ENCODE results near the gene POM121C. TPM values are rescaled to one million over a fixed set of nuclear protein-coding genes. Genes with fewer than 3 reads are reported as not detected.
A peak's percentile ranks its signal among the peaks of the same experiment; 100 is the strongest.
"Not testable (repeated sequence)": the region's sequence is repeated elsewhere in the genome, so short reads cannot be mapped to it uniquely, and the experiment has no call there.

POM121C gene
- 87.7 and 89.2 TPM in 2 replicates for total RNA-seq

GRCh38 chr7:75485979-75486643 is at the start of gene POM121C:
Gene POM121C (minus strand): TSS chr7:75486299. CDS start chr7:75441496, 44,803 bp downstream.
- DNase-seq (ENCODE audit: low spot score): peak; percentile 79
- H3K27me3 Mint-ChIP-seq (ENCODE audit: low read depth); H3K9me3 Mint-ChIP-seq; H3K4me1 Mint-ChIP-seq (ENCODE audit: low read depth): not testable (repeated sequence)
- H3K36me3 Mint-ChIP-seq (ENCODE audit: low read depth): peaks cover 25% of the 10 kb centered on the region
- intact Hi-C loops (cut with micrococcal nuclease): loop anchor here (2.0 kb wide), 1 partner anchor 253 kb away; the partner anchor contains the start of gene HIP1
- peak within 1 kb of the TSS; percentile 91 for H3K4me3 Mint-ChIP-seq (ENCODE audit: low read depth)
- peak within 1 kb of the TSS; percentile 84 for H3K27ac Mint-ChIP-seq

- Mint-ChIP-seq H3K9me3 (no peaks in the 10 kb centered on the region), H3K27ac (peak overlapping the region; percentile 28), H3K36me3 (ENCODE audit: low read depth) (no peaks in the 10 kb centered on the region), H3K4me1 (ENCODE audit: low read depth) (peaks cover 12% of the 10 kb centered on the region), H3K27me3 (ENCODE audit: low read depth) (no peaks in the 10 kb centered on the region), H3K4me3 (ENCODE audit: low read depth) (no peak overlapping the region)
- intact Hi-C loops (cut with micrococcal nuclease): no loop called here
- no peak for DNase-seq (ENCODE audit: low spot score)
Observed at GRCh38 chr7:75534727-75535307, 48.7 kb upstream of the POM121C start.

GRCh38 chr7:75533926-75534325 is 47.8 kb upstream of the POM121C start:
- DNase-seq (ENCODE audit: low spot score): no peak
- H3K36me3 Mint-ChIP-seq (ENCODE audit: low read depth): no peaks in the 10 kb centered on the region
- no peaks in the 10 kb centered on the region for H3K27me3 Mint-ChIP-seq (ENCODE audit: low read depth)
- intact Hi-C loops (cut with micrococcal nuclease): no loop called here
- no peak overlapping the region for H3K27ac Mint-ChIP-seq
- H3K4me1 Mint-ChIP-seq (ENCODE audit: low read depth): peaks cover 12% of the 10 kb centered on the region
- no peaks in the 10 kb centered on the region for H3K9me3 Mint-ChIP-seq
- H3K4me3 Mint-ChIP-seq (ENCODE audit: low read depth): no peak overlapping the region

DNA sequence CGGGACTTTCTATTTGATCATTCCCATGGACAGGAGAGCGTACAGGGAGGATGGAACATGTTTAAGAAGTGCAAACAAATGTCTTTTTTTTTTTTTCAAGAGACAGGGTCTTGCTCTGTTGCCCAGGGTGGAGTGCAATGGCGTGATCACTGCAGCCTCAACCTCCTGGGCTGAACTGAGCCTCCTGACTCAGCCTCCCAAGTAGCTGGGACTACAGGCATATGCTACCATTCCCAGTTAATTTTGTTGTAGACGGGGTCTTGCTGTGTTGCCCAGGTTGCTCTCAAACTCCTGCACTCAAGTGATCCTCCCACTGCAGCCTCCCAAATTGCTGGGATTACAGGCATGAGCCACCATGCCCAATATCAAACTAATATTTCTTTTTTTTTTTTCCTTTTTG is 46.5 kb upstream of the POM121C start:
- Mint-ChIP-seq H3K36me3 (ENCODE audit: low read depth) (no peaks in the 10 kb centered on the region), H3K9me3 (no peaks in the 10 kb centered on the region), H3K27me3 (ENCODE audit: low read depth) (no peaks in the 10 kb centered on the region), H3K4me1 (ENCODE audit: low read depth) (peaks cover 16% of the 10 kb centered on the region), H3K4me3 (ENCODE audit: low read depth) (no peak overlapping the region), H3K27ac (no peak overlapping the region)
- no peak for DNase-seq (ENCODE audit: low spot score)
- intact Hi-C loops (cut with micrococcal nuclease): no loop called here

DNA sequence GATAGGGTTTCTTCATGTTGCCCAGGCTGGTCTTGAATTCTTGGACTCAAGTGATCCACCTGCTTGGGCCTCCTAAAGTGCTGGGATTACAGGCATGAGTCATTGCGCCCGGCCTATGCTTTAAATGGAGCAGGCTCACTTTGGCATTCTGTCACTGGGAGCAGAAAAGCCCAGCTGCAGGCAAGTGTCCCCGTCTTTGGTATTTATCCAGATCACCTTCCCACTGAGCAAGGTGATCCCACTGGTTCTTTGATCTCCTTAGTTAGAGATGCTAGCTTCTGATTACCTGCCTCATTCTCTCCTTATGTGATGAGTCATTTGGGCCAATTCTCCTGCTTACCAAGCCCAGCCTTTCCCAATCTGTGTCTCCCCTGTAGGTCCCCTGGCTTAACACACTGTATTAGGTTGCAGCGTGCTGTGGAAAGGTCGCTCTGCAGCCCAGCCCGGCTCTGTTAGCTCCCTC is 45.3 kb upstream of the POM121C start:
- DNase-seq (ENCODE audit: low spot score): no peak
- intact Hi-C loops (cut with micrococcal nuclease): no loop called here
- Mint-ChIP-seq H3K36me3 (ENCODE audit: low read depth) (peaks cover 1% of the 10 kb centered on the region), H3K4me1 (ENCODE audit: low read depth) (peaks cover 23% of the 10 kb centered on the region), H3K27me3 (ENCODE audit: low read depth) (no peaks in the 10 kb centered on the region), H3K4me3 (ENCODE audit: low read depth) (no peak overlapping the region), H3K27ac (no peak overlapping the region), H3K9me3 (no peaks in the 10 kb centered on the region)

DNA sequence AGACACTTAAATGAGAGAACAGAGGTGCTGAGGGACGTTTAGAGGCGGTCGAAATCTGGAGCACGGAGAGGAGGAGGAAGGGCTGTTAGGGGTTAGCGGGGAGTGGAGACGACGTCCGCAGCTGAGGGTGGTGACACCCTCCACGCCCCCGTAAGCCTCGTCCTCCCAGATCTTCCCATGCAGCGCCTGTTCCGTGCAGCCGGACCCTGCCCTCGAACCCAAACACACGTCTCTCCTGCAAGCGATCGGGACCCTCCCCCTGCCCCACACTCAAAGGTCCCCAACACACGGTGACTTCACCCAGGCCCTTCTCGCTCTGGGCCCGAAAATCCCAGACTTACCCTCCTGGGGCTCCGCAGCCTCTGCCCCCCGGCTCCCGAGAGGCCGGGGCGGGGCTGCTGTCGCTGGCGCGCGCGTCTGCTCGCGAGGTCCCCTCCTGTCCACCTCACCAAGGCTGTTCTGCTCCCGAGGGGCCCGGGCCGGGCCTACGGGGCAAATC is 41.2 kb upstream of the POM121C start:
- peak overlapping the region; percentile 82 for H3K27ac Mint-ChIP-seq
- peak overlapping the region; percentile 92 for H3K4me3 Mint-ChIP-seq (ENCODE audit: low read depth)
- not testable (repeated sequence) for H3K9me3 Mint-ChIP-seq; H3K27me3 Mint-ChIP-seq (ENCODE audit: low read depth); DNase-seq (ENCODE audit: low spot score)
- H3K4me1 Mint-ChIP-seq (ENCODE audit: low read depth): peaks cover 18% of the 10 kb centered on the region
- intact Hi-C loops (cut with micrococcal nuclease): loop anchor here (1.0 to 5.0 kb wide), 2 partner anchors 67 to 210 kb away; partner anchors contain the start of gene HIP1
- peaks cover 38% of the 10 kb centered on the region for H3K36me3 Mint-ChIP-seq (ENCODE audit: low read depth)

DNA sequence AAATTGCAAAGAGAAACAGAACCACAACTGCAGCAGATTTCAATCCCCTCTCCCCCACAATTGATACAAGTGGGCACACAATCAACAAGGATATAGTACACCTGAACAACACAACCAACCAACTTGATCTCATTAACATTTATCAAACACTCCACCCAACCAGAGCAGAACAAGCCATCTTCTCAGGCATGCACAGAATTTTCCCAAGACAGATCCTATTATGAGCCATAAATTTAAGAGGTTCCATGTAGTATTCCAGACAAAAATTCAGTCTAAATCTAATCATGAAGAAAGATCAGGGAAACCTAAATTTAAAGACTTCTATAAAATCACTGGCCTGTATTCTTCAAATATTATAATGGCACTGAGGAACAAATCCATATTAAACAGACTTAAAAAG is 35.6 kb upstream of the POM121C start:
- intact Hi-C loops (cut with micrococcal nuclease); H3K4me3 Mint-ChIP-seq (ENCODE audit: low read depth); H3K27ac Mint-ChIP-seq; DNase-seq (ENCODE audit: low spot score); H3K27me3 Mint-ChIP-seq (ENCODE audit: low read depth): not testable (repeated sequence)
- Mint-ChIP-seq H3K4me1 (ENCODE audit: low read depth) (peaks cover 18% of the 10 kb centered on the region), H3K9me3 (peaks cover 25% of the 10 kb centered on the region), H3K36me3 (ENCODE audit: low read depth) (peaks cover 79% of the 10 kb centered on the region)

GRCh38 chr7:75518842-75519241 is 32.7 kb upstream of the POM121C start:
- H3K27ac Mint-ChIP-seq; H3K27me3 Mint-ChIP-seq (ENCODE audit: low read depth); H3K4me1 Mint-ChIP-seq (ENCODE audit: low read depth); DNase-seq (ENCODE audit: low spot score); H3K4me3 Mint-ChIP-seq (ENCODE audit: low read depth); intact Hi-C loops (cut with micrococcal nuclease): not testable (repeated sequence)
- Mint-ChIP-seq H3K36me3 (ENCODE audit: low read depth) (peaks cover 69% of the 10 kb centered on the region), H3K9me3 (peaks cover 25% of the 10 kb centered on the region)

GRCh38 chr7:75509033-75509432 is 22.9 kb upstream of the POM121C start:
- H3K9me3 Mint-ChIP-seq; DNase-seq (ENCODE audit: low spot score); H3K4me3 Mint-ChIP-seq (ENCODE audit: low read depth); H3K4me1 Mint-ChIP-seq (ENCODE audit: low read depth); H3K27ac Mint-ChIP-seq; intact Hi-C loops (cut with micrococcal nuclease); H3K27me3 Mint-ChIP-seq (ENCODE audit: low read depth); H3K36me3 Mint-ChIP-seq (ENCODE audit: low read depth): not testable (repeated sequence)

- H3K27ac Mint-ChIP-seq; DNase-seq (ENCODE audit: low spot score); H3K27me3 Mint-ChIP-seq (ENCODE audit: low read depth); intact Hi-C loops (cut with micrococcal nuclease); H3K36me3 Mint-ChIP-seq (ENCODE audit: low read depth); H3K4me3 Mint-ChIP-seq (ENCODE audit: low read depth); H3K4me1 Mint-ChIP-seq (ENCODE audit: low read depth); H3K9me3 Mint-ChIP-seq: not testable (repeated sequence)
Observed at GRCh38 chr7:75492020-75492419, 5.9 kb upstream of the POM121C start, which contains the start of gene SPDYE5. Gene SPDYE5 (plus strand): TSS chr7:75492320. CDS start chr7:75494048, 1,728 bp downstream.

- peak; percentile 12 for DNase-seq (ENCODE audit: low spot score)
- intact Hi-C loops (cut with micrococcal nuclease); H3K9me3 Mint-ChIP-seq; H3K4me1 Mint-ChIP-seq (ENCODE audit: low read depth); H3K27me3 Mint-ChIP-seq (ENCODE audit: low read depth): not testable (repeated sequence)
- H3K27ac Mint-ChIP-seq: peak overlapping the region; percentile 84
- peak overlapping the region; percentile 91 for H3K4me3 Mint-ChIP-seq (ENCODE audit: low read depth)
- peaks cover 25% of the 10 kb centered on the region for H3K36me3 Mint-ChIP-seq (ENCODE audit: low read depth)
Observed at GRCh38 chr7:75485355-75485978, 632 bp downstream of the POM121C start.

- intact Hi-C loops (cut with micrococcal nuclease); H3K27ac Mint-ChIP-seq; H3K27me3 Mint-ChIP-seq (ENCODE audit: low read depth); H3K9me3 Mint-ChIP-seq; H3K4me1 Mint-ChIP-seq (ENCODE audit: low read depth); DNase-seq (ENCODE audit: low spot score); H3K4me3 Mint-ChIP-seq (ENCODE audit: low read depth): not testable (repeated sequence)
- H3K36me3 Mint-ChIP-seq (ENCODE audit: low read depth): peaks cover 43% of the 10 kb centered on the region
Observed at GRCh38 chr7:75480313-75480712, 5.8 kb downstream of the POM121C start.

GRCh38 chr7:75477457-75477856 is 8.6 kb downstream of the POM121C start:
- H3K9me3 Mint-ChIP-seq; H3K27ac Mint-ChIP-seq; H3K4me3 Mint-ChIP-seq (ENCODE audit: low read depth); intact Hi-C loops (cut with micrococcal nuclease); H3K4me1 Mint-ChIP-seq (ENCODE audit: low read depth); DNase-seq (ENCODE audit: low spot score); H3K27me3 Mint-ChIP-seq (ENCODE audit: low read depth): not testable (repeated sequence)
- peaks cover 47% of the 10 kb centered on the region for H3K36me3 Mint-ChIP-seq (ENCODE audit: low read depth)

Measured in activated T-helper 2 cell treated with anti-CD3 and anti-CD28 coated beads, Interferon-gamma antibody, Interleukin-2, Interleukin-4, amounts not matched to agents 10 μg/mL and 5 μg/mL and 100 μg/mL, durations not matched to agents 14 hours and 24 hours and 36 hours (primary cell).